HL-60 (cell line): Measurements from ENCODE around the gene C22orf31.
"Not testable (repeated sequence)": the region's sequence is repeated elsewhere in the genome, so short reads cannot be mapped to it uniquely, and the experiment has no call there.

ENCODE experiments used
- DNase-seq, 2 experiments: peaks; one replicate each; pipeline ENCODE4 v3.0.0-alpha.2; 2010 to 2020; ENCODE audit warnings: low read depth in 1 of 2, low spot score in 1 of 2
- H3K27ac ChIP-seq: fragments of 250-450 bp; sonication (Bioruptor Pico); replicated peaks from 2 replicates; pipeline ENCODE4 v1.5.1; 2020; ENCODE audit warnings: mild to moderate bottlenecking, moderate library complexity
- H3K27me3 ChIP-seq: fragments of 250-450 bp; sonication (Bioruptor Pico); 2 replicates; pipeline ENCODE4 v1.5.1; 2021; ENCODE audit warnings: mild to moderate bottlenecking, moderate library complexity; ENCODE audit not compliant: insufficient read depth, poor library complexity, severe bottlenecking
- H3K4me3 ChIP-seq: replicated peaks from 2 replicates; pipeline ENCODE4 v1.5.1; 2011; ENCODE audit warnings: mild to moderate bottlenecking, control low read depth, low read length; ENCODE audit not compliant: insufficient read depth
- CTCF ChIP-seq: IDR thresholded peaks from one replicate; pipeline ENCODE4 v1.5.1; 2011; ENCODE audit warnings: low read length, control low read depth, inconsistent platforms; ENCODE audit not compliant: insufficient read depth
- GABPA ChIP-seq: IDR thresholded peaks from 2 replicates; pipeline ENCODE4 v1.6.1; 2012; ENCODE audit warnings: low read depth
- POLR2AphosphoS5 ChIP-seq: IDR thresholded peaks from 2 replicates; pipeline ENCODE4 v1.6.1; 2012; ENCODE audit warnings: low read depth
- REST ChIP-seq: IDR thresholded peaks from 2 replicates; pipeline ENCODE4 v1.6.1; 2012; ENCODE audit warnings: low read depth; ENCODE audit not compliant: insufficient replicate concordance
- SPI1 ChIP-seq: IDR thresholded peaks from 2 replicates; pipeline ENCODE4 v1.6.1; 2012; ENCODE audit warnings: low read depth, mild to moderate bottlenecking, borderline replicate concordance

The C22orf31 gene

GRCh38 chr22:29041408-29041807, 20.2 kb downstream of the C22orf31 start:
- TF ChIP-seq SPI1: no peak
- no peak for TF ChIP-seq POLR2AphosphoS5
- no peak for TF ChIP-seq REST
- TF ChIP-seq GABPA: no peak
- TF ChIP-seq CTCF: no peak
- Histone ChIP-seq H3K27ac (no peak overlapping the region), H3K4me3 (no peak overlapping the region), H3K27me3 (no peaks in the 10 kb centered on the region)
- DNase-seq: no peak

GRCh38 chr22:29040385-29041275, 21.0 kb downstream of the C22orf31 start:
- no peak overlapping the region for H3K4me3 ChIP-seq
- no peak overlapping the region for H3K27ac ChIP-seq
- H3K27me3 ChIP-seq: no peaks in the 10 kb centered on the region

GRCh38 chr22:29039684-29040083, 21.9 kb downstream of the C22orf31 start:
- not testable (repeated sequence) for H3K4me3 ChIP-seq, DNase-seq, H3K27me3 ChIP-seq, H3K27ac ChIP-seq

More at GRCh38 chr22:29040385-29041275, 21.0 kb downstream of the C22orf31 start:
- TF ChIP-seq CTCF: peak; percentile 94
- no peak for TF ChIP-seq SPI1
- no peak for TF ChIP-seq GABPA
- DNase-seq: peak; percentile 21 to 71

GRCh38 chr22:29039148-29039547, 22.5 kb downstream of the C22orf31 start:
- no peak overlapping the region for H3K4me3 ChIP-seq
- no peak for DNase-seq
- H3K27me3 ChIP-seq: no peaks in the 10 kb centered on the region
- TF ChIP-seq GABPA: no peak
- no peak for TF ChIP-seq POLR2AphosphoS5
- TF ChIP-seq SPI1: no peak
- no peak for TF ChIP-seq CTCF
- TF ChIP-seq REST: no peak
- no peak overlapping the region for H3K27ac ChIP-seq
